A549 treated with CORT108297 at 1 μM for 4 hours (cell line): Measurements from ENCODE around the gene HCK. TPM values are rescaled to one million over a fixed set of nuclear protein-coding genes. Genes with fewer than 3 reads are reported as not detected.

Source experiments
- total RNA-seq: library from RNA; stranded (reverse); fragments of 200-300 nt; extraction: Qiagen RNA extraction; gene quantifications from 5 replicates; pipeline ENCODE4 v1.2.3, GENCODE V29; 2022

Gene HCK
- total RNA-seq, result 0.03 to 0.16 TPM (median 0.12 TPM) in 3 of 5 replicates, not detected in the others

DNA sequence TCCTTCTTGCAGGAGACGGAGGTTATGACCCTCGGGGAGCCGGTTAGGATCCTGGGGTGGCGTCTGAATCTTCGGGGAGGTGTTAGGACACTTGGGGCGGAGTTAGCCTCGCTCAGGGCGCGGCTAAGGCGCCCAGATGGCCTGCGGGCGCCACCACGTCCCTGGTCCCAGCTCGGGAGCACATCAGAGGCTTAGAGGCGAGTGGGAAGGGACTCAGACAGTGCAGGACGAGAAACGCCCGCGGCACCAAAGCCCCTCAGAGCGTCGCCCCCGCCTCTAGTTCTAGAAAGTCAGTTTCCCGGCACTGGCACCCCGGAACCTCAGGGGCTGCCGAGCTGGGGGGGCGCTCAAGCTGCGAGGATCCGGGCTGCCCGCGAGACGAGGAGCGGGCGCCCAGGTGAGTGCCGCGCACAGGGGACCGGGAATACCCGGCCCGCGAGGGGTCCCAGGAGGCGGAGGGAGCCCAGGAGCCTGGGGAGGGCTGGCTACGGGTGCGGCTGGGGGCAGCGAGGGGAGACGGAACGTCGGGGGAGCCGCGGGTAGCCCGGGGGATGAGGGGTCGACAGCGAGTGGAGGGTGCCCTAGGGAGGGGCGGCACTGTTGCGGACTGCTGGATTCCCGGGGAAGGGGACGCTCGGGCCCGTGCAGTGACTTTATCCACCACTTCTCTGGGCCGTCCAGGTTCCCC is at the start of gene HCK:
TSS of gene HCK (plus strand) at position 153 of the 688 bp plus-strand sequence.

DNA sequence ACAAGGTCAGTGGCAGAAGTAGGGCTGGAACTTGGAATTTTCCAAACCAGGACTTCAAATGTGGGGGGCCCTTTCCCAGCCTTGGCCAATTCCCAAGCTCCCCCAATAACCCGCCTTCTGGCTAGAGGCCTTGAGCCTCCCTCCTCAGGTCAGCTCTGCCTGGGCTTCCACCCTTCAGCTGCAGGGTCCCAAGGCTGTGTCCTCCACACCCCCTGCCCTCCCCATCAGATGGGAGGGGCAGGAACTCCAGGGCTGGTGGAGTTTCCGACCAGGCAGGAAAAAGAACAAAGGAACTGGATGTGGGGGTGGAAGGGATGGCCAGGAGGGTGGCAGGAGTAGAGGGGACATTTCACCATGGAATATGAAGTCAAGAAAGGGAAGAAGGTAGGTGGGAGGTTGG is 41.9 kb upstream of the HCK start, which contains the start of gene CCM2L:
TSS of gene CCM2L (plus strand) at position 338 of the 400 bp plus-strand sequence. CDS start at position 355, 17 bp downstream.

DNA sequence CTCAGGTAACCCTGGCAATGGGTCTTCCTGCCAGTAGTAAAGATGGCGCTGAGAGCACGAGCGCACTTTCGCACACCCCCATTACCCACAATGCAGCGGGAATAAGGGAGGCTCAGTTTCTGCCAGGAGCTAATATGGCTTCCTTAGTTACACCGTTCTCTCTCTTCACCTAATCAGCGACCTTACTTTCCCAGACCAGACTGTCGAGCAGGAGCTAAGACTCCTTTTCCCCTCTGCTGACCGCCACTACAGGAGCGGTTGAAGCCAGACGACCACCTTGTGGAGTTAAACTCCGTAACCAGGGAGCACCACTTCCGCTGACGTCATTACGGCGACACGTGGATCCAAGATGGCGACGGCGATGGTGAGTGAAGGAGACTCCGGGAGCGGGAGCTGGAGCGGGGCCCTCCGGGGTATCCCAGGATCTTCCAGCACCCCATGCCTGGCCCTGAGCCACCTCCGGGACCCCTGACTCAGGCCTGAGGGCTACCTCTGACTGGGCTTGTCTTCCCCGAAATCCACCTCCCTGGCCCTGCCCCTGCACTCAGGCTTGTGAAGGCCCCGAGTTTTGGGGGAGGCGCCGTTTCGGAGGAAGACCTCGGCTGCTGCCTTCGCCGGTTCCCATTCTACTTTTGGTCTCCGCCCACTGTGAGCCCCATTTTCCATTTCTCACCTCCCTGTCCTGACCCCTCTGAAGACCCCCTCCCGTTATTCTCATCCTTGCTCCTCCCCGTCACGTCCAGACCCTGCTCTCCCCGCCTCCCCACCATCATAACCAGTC is 57.5 kb downstream of the HCK start, which contains the start of gene TM9SF4:
TSS of gene TM9SF4 (plus strand) at position 323 of the 781 bp plus-strand sequence. CDS start at position 350, 27 bp downstream.

Other genes starting within 250 kb of the HCK start
- gene MYLK2, start 232.9 kb upstream of the HCK start, total RNA-seq, result 0.35 to 0.77 TPM (median 0.50 TPM) in 5 replicates
- gene FOXS1, start 206.6 kb upstream of the HCK start, total RNA-seq, result 0.20 to 1.3 TPM (median 0.64 TPM) in 5 replicates
- 0.43 to 1.1 TPM (median 0.99 TPM) in 5 replicates for gene DUSP15, start 181.7 kb upstream of the HCK start, total RNA-seq
- gene TTLL9, start 181.6 kb upstream of the HCK start, total RNA-seq, result 0.02 to 0.15 TPM (median 0.06 TPM) in 4 of 5 replicates, not detected in the other
- 29.9 to 37.6 TPM (median 33.4 TPM) in 5 replicates for gene PDRG1, start 100.2 kb upstream of the HCK start, total RNA-seq
- gene XKR7, start 84.1 kb upstream of the HCK start, total RNA-seq, result 0.02 TPM in 1 of 5 replicates, not detected in the others
- gene CCM2L, start 41.8 kb upstream of the HCK start, total RNA-seq, result 0.33 to 0.68 TPM (median 0.55 TPM) in 5 replicates
- gene TM9SF4, start 57.5 kb downstream of the HCK start, total RNA-seq, result 33.6 to 39.4 TPM (median 38.7 TPM) in 5 replicates
- 11.4 to 12.9 TPM (median 12.6 TPM) in 5 replicates for gene PLAGL2, start 155.5 kb downstream of the HCK start, total RNA-seq
- gene POFUT1, start 155.6 kb downstream of the HCK start, total RNA-seq, result 37.0 to 47.3 TPM (median 42.1 TPM) in 5 replicates
- 22.1 to 26.6 TPM (median 25.8 TPM) in 5 replicates for gene KIF3B, start 225.4 kb downstream of the HCK start, total RNA-seq